NCI-H82 (cell line): ENCODE measurements around the gene SHTN1.
A peak's percentile ranks its signal among the peaks of the same experiment; 100 is the strongest.

ENCODE experiments used
- DNase-seq: peaks from one replicate; lab custom pipeline; 2025; lab: John Stamatoyannopoulos, UW

SHTN1 gene

GRCh38 chr10:116868722-116869121 lies 136.3 kb downstream of the SHTN1 start:
- peak; percentile 58 for DNase-seq

GRCh38 chr10:116868198-116868676 lies 136.8 kb downstream of the SHTN1 start:
- no peak for DNase-seq

- DNase-seq, result no peak
Observed at GRCh38 chr10:116866987-116867595, 137.9 kb downstream of the SHTN1 start.

- no peak for DNase-seq
Observed at GRCh38 chr10:116866066-116866465, 138.9 kb downstream of the SHTN1 start.

GRCh38 chr10:116864436-116864835 lies 140.6 kb downstream of the SHTN1 start:
- no peak for DNase-seq

GRCh38 chr10:116861796-116862195 lies 143.2 kb downstream of the SHTN1 start:
- no peak for DNase-seq

- peak; percentile 94 for DNase-seq
Observed at GRCh38 chr10:116857156-116857555, 147.8 kb downstream of the SHTN1 start.

GRCh38 chr10:116853701-116854100 lies 151.3 kb downstream of the SHTN1 start:
- no peak for DNase-seq

- DNase-seq, result no peak
Observed at GRCh38 chr10:116853287-116853686, 151.7 kb downstream of the SHTN1 start.

GRCh38 chr10:116852246-116852645 lies 152.7 kb downstream of the SHTN1 start:
- DNase-seq, result no peak

GRCh38 chr10:116850058-116850611 lies 154.9 kb downstream of the SHTN1 start:
- DNase-seq, result no peak

GRCh38 chr10:116849248-116850057 lies 155.5 kb downstream of the SHTN1 start, which contains the start of gene ENO4:
Gene ENO4, plus strand, starts transcription at chr10:116849499. Its CDS starts 68 bp downstream, at chr10:116849567.
- DNase-seq, result peak; percentile 77

GRCh38 chr10:116848944-116849247 lies 156.1 kb downstream of the SHTN1 start:
- no peak for DNase-seq

GRCh38 chr10:116848032-116848943 lies 156.7 kb downstream of the SHTN1 start:
- no peak for DNase-seq

GRCh38 chr10:116845823-116846222 lies 159.2 kb downstream of the SHTN1 start:
- DNase-seq, result no peak

- DNase-seq, result no peak
Observed at GRCh38 chr10:116840389-116841075, 164.5 kb downstream of the SHTN1 start.

- no peak for DNase-seq
Observed at GRCh38 chr10:116838143-116838725, 166.8 kb downstream of the SHTN1 start.

- DNase-seq, result peak; percentile 34
Observed at GRCh38 chr10:116836902-116837523, 168.0 kb downstream of the SHTN1 start.

GRCh38 chr10:116836083-116836482 lies 168.9 kb downstream of the SHTN1 start:
- DNase-seq, result peak; percentile 6

- no peak for DNase-seq
Observed at GRCh38 chr10:116835658-116836057, 169.3 kb downstream of the SHTN1 start.
